WERI-Rb-1 (cell line): ENCODE data around the gene PTPRN2.

Experiments
- DNase-seq: peaks from one replicate; pipeline ENCODE4 v3.0.0-alpha.2; 2020
- H3K27ac ChIP-seq: fragments of 250-450 bp; sonication (Bioruptor Pico); 2 replicates; pipeline ENCODE4 v1.5.1; 2020; ENCODE audit warnings: mild to moderate bottlenecking, moderate library complexity
- H3K27me3 ChIP-seq: fragments of 250-450 bp; sonication (Bioruptor Pico); 2 replicates; pipeline ENCODE4 v1.5.1; 2021; ENCODE audit warnings: mild to moderate bottlenecking, low read depth, moderate library complexity; ENCODE audit not compliant: insufficient read depth, severe bottlenecking
- H3K36me3 ChIP-seq: fragments of 250-450 bp; sonication (Bioruptor Pico); 2 replicates; pipeline ENCODE4 v1.5.1; 2020; ENCODE audit warnings: mild to moderate bottlenecking, moderate library complexity
- H3K4me3 ChIP-seq: 2 replicates; pipeline ENCODE4 v1.5.1; 2011; ENCODE audit warnings: low read depth, mild to moderate bottlenecking, control low read depth, low read length
- H3K9me3 ChIP-seq: fragments of 250-450 bp; sonication (Bioruptor Pico); 2 replicates; pipeline ENCODE4 v1.5.1; 2021; ENCODE audit warnings: mild to moderate bottlenecking, moderate library complexity; ENCODE audit not compliant: severe bottlenecking
- TF ChIP-seq, protein P1 (sequence below): IDR thresholded peaks from 2 replicates; pipeline ENCODE4 v1.5.1; 2011; ENCODE audit warnings: low read depth, mild to moderate bottlenecking, control low read depth, inconsistent platforms, low read length

Gene PTPRN2

DNA sequence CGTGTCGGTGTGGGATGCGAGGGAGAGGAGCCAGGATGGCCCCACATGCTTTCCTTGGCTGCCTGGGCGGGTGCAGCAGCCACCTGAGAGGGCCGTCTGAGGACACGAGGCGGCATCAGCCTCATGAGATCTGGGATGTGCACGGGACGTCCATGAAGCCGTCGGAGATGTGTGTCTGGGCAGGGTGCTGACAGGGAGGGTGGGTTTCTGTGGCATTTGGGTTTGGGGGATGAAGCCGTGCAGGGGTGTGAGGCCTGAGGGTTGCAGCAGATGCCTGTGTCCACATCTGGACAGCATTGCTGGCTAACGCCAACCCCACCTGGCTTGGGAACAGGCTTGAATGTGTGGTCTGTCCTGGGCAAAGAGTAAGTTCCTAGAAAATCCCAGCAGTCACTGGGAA, 1071.3 kb downstream of the PTPRN2 start:
- Histone ChIP-seq H3K9me3 (no peaks in the 10 kb centered on the region), H3K27me3 (no peaks in the 10 kb centered on the region), H3K36me3 (no peaks in the 10 kb centered on the region), H3K4me3 (no peak overlapping the region), H3K27ac (no peak overlapping the region)
- TF ChIP-seq, protein P1, sequence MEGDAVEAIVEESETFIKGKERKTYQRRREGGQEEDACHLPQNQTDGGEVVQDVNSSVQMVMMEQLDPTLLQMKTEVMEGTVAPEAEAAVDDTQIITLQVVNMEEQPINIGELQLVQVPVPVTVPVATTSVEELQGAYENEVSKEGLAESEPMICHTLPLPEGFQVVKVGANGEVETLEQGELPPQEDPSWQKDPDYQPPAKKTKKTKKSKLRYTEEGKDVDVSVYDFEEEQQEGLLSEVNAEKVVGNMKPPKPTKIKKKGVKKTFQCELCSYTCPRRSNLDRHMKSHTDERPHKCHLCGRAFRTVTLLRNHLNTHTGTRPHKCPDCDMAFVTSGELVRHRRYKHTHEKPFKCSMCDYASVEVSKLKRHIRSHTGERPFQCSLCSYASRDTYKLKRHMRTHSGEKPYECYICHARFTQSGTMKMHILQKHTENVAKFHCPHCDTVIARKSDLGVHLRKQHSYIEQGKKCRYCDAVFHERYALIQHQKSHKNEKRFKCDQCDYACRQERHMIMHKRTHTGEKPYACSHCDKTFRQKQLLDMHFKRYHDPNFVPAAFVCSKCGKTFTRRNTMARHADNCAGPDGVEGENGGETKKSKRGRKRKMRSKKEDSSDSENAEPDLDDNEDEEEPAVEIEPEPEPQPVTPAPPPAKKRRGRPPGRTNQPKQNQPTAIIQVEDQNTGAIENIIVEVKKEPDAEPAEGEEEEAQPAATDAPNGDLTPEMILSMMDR: no peak
- DNase-seq: no peak

DNA sequence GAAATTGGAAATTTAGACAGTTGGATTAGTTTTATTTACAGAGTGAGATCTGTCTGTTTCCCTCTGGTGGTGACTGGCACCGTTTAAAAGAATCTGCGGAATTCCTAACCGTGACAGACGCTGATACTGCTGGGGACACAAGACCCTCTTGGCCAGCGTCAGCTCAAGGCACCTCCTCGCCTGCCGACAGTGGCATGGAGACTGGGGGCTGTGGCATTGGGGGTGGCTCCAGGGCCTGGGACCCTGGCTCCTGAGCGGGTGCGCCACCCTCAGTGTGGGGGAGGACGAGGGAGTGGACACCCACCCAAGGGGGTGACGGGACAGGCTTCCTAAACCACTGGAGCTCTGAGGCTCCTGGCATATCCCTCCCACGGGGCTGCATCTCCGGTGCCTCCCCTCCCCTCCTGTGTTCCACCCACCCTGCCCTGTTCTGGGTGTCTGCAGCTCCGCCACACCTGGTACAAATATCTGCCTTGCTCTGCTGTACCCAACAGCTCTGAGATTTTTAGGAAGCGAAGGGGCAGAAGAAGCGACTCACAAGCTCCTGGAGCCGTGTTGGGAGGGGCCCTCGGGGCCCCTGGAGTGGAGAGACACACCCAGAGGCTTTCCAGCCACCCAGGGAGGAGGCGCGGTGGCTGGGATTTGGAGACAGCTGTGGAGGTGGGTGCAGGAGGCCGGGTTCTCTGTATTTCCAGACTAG, 1072.1 kb downstream of the PTPRN2 start:
- no peaks in the 10 kb centered on the region for H3K36me3 ChIP-seq
- TF ChIP-seq, protein P1: no peak
- H3K27me3 ChIP-seq: no peaks in the 10 kb centered on the region
- H3K9me3 ChIP-seq: no peaks in the 10 kb centered on the region
- H3K27ac ChIP-seq: no peak overlapping the region
- no peak overlapping the region for H3K4me3 ChIP-seq
- DNase-seq: no peak

DNA sequence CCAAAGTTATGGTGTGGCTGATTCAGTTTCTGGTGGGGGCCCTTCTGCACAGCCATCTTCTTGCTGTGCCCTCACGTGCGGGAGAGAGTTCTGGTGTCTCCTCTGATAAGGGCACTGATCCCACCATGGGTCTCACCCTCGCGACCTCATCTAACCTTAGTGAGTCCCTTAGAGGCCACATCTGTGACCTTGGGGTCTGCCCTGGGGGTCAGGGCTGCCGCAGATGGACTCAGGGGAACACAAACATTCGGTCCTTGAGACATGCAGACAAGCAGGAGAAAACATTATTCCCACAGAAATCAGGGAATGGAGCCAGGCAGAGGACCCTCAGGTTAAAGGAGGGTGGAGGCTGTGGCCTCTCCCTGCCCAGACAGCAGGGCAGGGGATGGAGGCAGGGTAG, 1072.9 kb downstream of the PTPRN2 start:
- DNase-seq: no peak
- Histone ChIP-seq H3K9me3 (no peaks in the 10 kb centered on the region), H3K4me3 (no peak overlapping the region), H3K27ac (no peak overlapping the region), H3K27me3 (no peaks in the 10 kb centered on the region), H3K36me3 (no peaks in the 10 kb centered on the region)
- TF ChIP-seq, protein P1: no peak

DNA sequence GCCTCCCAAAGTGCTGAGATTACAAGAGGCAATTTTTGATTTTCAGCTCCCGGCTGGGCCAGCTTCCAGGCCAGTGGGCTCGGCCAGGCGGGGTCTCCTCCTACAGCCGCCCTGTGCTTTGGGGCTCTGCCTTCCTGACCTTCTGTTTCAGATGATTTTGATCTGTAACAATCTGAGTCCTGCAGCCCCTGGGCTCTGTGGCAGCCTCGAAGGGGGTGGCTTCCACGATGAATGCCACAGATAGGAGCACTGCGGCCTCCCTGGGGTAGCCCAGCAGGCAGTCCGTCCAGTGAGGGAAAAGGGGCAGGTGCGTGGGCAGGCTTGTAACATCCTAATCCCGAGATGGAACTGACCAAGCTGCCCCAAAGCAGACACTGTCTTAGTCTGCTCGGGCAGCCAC, 1073.3 kb downstream of the PTPRN2 start:
- H3K36me3 ChIP-seq: no peaks in the 10 kb centered on the region
- no peaks in the 10 kb centered on the region for H3K9me3 ChIP-seq
- TF ChIP-seq, protein P1: no peak
- no peak overlapping the region for H3K27ac ChIP-seq
- DNase-seq: no peak
- no peaks in the 10 kb centered on the region for H3K27me3 ChIP-seq
- H3K4me3 ChIP-seq: no peak overlapping the region

DNA sequence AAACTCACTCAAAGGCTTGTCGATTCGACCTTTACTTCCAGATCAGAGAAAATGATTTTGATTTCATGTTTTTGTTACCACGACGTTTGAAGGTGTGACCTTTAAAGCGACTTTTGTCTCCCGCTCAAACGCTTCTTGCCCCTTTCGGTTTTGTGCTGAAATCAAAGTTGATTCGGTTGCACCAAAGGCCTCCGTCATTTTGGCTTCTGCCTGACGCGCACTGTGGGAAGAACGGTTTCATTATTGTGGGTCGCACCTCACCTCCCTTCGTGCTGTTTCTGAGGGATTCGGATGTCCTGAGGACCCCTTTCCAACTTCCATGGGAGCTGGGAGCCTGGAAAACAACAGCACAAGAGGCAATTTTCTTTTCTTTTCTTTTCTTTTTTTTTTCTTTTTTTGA, 1073.9 kb downstream of the PTPRN2 start:
- no peak for DNase-seq
- no peak overlapping the region for H3K27ac ChIP-seq
- H3K9me3 ChIP-seq: no peaks in the 10 kb centered on the region
- H3K27me3 ChIP-seq: peaks cover 1% of the 10 kb centered on the region
- H3K36me3 ChIP-seq: no peaks in the 10 kb centered on the region
- TF ChIP-seq, protein P1: no peak
- no peak overlapping the region for H3K4me3 ChIP-seq

DNA sequence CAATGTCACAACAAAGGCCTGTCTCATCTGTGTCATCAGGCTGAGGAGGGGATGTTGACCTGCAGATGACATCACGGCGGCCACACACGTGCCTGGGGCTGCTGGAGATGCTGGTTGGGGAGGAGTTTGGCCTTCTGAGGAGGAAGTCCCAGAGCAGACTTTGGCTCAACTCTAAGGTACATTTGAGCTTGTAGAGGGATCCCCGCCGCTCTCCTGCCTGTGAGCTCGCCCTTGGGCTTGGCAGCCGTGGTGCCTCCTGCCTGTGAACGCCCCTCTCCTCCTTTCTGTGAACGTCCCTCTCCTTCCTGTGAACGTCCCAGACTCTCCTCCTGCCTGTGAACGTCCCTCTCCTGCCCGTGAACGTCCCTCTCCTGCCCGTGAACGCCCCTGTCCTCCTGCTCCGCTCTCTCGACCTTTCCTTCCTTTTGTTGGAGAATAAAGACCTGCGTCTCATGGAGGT, 1074.4 kb downstream of the PTPRN2 start:
- peaks cover 3% of the 10 kb centered on the region for H3K27me3 ChIP-seq
- TF ChIP-seq, protein P1: no peak
- DNase-seq: no peak
- H3K9me3 ChIP-seq: no peaks in the 10 kb centered on the region
- H3K4me3 ChIP-seq: no peak overlapping the region
- no peaks in the 10 kb centered on the region for H3K36me3 ChIP-seq
- no peak overlapping the region for H3K27ac ChIP-seq
